HG03565 (cell line): Measurements from ENCODE around the gene MDFIC2.

Experiments used
- ATAC-seq: cut with Tn5 transposase; IDR thresholded peaks from one replicate; pipeline ENCODE4 v1.9.1; 2021; ENCODE audit warnings: mild to moderate bottlenecking, moderate library complexity; ENCODE audit not compliant: unreplicated experiment

The MDFIC2 gene

DNA sequence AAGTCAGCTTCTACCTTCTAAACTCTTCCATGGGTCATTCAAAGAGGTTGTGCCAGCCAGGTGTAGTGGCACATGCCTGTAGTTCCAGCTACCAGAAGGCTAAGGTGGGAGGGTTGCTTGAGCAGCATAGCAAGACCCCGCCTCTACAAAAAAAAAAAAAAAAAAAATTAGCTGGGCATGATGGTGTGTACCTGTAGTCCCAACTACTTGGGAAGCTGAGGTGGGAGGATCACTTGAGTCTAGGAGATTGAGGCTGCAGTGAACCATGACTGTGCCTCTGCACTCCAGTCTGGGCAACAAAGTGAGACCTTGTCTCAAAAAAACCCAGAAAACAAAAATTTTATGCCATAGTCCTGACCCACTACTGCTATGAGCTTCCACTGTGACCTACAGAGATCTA is 126.8 kb downstream of the MDFIC2 start:
- ATAC-seq, result no peak

DNA sequence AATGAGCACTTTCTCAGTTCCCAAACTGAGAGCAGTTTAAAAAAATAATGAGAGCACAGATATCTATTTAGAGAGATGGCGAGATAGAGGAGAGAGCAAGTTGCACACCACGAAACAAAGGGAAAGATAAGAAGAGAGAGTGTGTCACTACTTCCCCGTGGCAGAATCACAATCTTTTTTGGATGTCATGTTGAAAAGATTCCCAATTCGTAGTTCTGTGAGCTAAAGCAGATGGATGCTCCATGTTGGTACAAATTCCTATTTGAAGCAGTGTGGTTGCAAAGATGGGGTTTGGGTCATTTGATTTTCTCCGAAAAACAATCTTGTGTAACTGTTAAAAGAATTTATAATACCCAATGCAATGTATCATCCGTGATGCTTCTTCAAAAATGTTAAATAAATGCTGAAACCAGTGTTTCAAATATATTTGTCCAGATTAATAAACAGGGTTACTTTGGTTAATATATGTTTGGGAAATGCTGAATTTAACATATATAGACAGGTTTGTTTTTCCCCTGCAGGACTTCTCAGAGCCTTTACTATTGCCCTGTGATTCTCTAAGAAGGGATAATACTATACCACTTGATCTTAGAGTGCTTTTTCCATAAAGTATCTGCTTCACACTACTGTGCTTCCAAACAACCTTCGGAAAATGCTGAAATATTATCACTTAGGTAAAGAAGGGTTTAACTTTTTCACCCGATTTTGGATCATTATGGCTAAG is 128.5 kb downstream of the MDFIC2 start:
- ATAC-seq, result no peak

GRCh38 chr3:70182166-70182565 is 130.3 kb downstream of the MDFIC2 start:
- ATAC-seq, result no peak

GRCh38 chr3:70180664-70181063 is 131.8 kb downstream of the MDFIC2 start:
- peak; percentile 54 for ATAC-seq

DNA sequence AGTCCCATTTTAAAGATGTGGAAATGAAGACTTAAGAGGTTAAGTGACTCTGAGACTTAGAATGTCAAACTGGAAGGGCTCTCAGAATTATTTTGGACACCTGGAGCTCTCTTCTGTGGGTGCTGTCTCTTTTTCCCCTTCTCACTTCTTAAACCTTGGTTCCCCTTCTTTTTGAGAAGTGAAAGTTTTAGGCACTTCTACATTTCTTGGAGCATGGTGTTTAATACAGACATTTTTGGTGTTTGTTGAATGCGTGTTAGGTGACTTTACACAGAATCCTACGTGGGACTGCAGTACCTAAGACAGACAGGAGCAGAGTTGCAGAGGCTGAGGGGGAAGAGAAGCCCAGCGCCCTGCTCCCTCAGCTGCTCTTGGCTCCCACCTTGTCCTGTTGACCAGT is 133.3 kb downstream of the MDFIC2 start:
- peak; percentile 36 for ATAC-seq

- ATAC-seq, result no peak
Observed at GRCh38 chr3:70177881-70178645, 134.4 kb downstream of the MDFIC2 start.

- no peak for ATAC-seq
Observed at GRCh38 chr3:70176224-70176623, 136.2 kb downstream of the MDFIC2 start.

GRCh38 chr3:70156808-70157207 is 155.6 kb downstream of the MDFIC2 start:
- ATAC-seq, result no peak

DNA sequence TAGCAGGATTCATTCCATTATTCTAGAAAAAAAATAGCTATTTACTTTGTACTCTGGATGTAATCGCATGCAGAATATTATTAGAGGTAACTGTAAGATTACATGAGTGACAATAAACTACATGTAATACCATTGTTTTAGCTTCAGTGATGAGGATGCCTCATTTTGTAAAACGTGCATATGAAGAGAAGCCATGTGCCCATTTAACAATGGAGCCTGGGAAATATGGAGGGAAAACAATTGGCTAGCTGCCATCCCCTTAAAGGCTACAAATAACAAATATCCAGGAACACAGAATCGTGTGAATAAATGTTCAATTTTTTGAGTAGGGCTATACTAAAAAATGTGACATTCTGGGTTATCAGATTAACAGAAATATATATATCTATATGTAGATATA is 161.8 kb downstream of the MDFIC2 start:
- ATAC-seq, result no peak

GRCh38 chr3:70149714-70150400 is 162.6 kb downstream of the MDFIC2 start:
- ATAC-seq, result no peak
